ENCODE data around the gene EFNA2.

Gene EFNA2

DNA sequence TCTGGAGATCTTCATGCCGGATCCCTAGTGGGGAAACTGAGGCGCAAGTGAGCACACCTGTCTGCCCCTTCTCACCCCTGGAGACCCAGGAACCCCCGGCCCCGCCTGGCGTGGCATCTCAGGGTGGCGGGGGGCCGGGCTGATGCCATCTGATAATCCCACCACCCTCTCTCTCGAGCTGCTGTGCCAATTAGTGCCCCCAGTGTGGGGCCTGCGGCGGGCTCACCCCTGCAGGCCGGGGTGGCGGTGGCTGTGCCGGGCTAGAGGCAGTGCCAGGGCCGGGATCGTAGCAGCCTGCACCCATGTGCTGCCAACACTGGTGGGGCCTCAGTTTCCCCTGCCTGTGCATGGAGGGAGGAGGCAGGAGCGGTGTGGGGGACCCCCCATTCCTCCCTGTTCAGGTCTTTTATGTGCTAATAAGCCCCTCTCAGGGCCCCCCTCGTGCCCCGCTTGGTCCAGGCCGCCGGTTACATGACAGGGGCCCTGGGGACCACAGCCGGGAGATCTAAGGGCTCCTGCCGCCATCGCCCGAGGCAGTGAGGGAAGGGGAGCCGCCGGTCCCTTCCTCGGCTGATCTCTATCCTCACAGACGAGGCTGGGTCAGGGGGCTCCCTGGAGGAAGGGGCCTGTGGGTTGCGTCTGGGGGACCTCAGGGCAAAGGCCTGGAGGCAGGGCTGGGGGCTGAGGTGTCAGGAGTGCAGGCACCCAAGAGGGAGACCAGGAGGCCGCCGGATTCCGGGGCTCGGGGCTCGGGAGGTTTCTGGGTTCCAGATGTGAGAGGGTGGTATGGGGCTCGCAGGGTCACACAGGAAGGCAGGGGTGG, 8.3 kb downstream of the EFNA2 start:
- no peak for DNase-seq (ENCODE audit: low read depth)
- TF ChIP-seq, protein P1, sequence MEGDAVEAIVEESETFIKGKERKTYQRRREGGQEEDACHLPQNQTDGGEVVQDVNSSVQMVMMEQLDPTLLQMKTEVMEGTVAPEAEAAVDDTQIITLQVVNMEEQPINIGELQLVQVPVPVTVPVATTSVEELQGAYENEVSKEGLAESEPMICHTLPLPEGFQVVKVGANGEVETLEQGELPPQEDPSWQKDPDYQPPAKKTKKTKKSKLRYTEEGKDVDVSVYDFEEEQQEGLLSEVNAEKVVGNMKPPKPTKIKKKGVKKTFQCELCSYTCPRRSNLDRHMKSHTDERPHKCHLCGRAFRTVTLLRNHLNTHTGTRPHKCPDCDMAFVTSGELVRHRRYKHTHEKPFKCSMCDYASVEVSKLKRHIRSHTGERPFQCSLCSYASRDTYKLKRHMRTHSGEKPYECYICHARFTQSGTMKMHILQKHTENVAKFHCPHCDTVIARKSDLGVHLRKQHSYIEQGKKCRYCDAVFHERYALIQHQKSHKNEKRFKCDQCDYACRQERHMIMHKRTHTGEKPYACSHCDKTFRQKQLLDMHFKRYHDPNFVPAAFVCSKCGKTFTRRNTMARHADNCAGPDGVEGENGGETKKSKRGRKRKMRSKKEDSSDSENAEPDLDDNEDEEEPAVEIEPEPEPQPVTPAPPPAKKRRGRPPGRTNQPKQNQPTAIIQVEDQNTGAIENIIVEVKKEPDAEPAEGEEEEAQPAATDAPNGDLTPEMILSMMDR (conservative IDR thresholded peaks at IDR 0.05; ENCODE audit: low read depth, low read length): no peak
- no peak overlapping the region for H3K4me3 ChIP-seq (ENCODE audit: low read depth, low read length)

DNA sequence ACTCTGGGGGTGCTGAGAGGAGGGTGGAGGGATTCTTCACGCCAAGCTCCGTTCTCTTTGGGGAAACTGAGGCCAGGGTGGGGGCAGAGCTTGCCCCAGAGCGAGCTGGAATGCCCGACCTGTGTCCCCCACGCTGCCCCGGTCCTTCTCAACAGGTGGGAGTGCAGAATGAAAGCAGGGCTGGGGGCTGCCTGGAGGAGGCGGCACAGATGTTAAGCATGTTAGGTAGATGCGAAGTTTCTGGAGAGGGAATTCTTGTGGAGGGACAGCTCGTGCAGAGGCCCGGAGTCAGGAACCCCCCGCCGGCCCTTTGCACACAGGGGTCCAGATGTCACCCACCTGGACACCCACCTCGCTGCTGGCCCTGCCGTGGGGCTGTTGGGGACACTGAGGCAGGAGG, 9.0 kb downstream of the EFNA2 start:
- H3K4me3 ChIP-seq (ENCODE audit: low read depth, low read length): no peak overlapping the region
- TF ChIP-seq, protein P1 (conservative IDR thresholded peaks at IDR 0.05; ENCODE audit: low read depth, low read length): no peak
- no peak for DNase-seq (ENCODE audit: low read depth)

- no peak for DNase-seq (ENCODE audit: low read depth)
- no peak overlapping the region for H3K4me3 ChIP-seq (ENCODE audit: low read depth, low read length)
- TF ChIP-seq, protein P1 (conservative IDR thresholded peaks at IDR 0.05; ENCODE audit: low read depth, low read length): no peak
Measured at GRCh38 chr19:1295169-1296012, 9.7 kb downstream of the EFNA2 start.

GRCh38 chr19:1296078-1296477, 10.4 kb downstream of the EFNA2 start:
- TF ChIP-seq, protein P1 (conservative IDR thresholded peaks at IDR 0.05; ENCODE audit: low read depth, low read length): no peak
- no peak for DNase-seq (ENCODE audit: low read depth)
- H3K4me3 ChIP-seq (ENCODE audit: low read depth, low read length): no peak overlapping the region

GRCh38 chr19:1296575-1297271, 11.1 kb downstream of the EFNA2 start:
- no peak for DNase-seq (ENCODE audit: low read depth)
- TF ChIP-seq, protein P1 (conservative IDR thresholded peaks at IDR 0.05; ENCODE audit: low read depth, low read length): no peak
- H3K4me3 ChIP-seq (ENCODE audit: low read depth, low read length): no peak overlapping the region

- DNase-seq (ENCODE audit: low read depth): no peak
- H3K4me3 ChIP-seq (ENCODE audit: low read depth, low read length): no peak overlapping the region
- TF ChIP-seq, protein P1 (conservative IDR thresholded peaks at IDR 0.05; ENCODE audit: low read depth, low read length): no peak
Measured at GRCh38 chr19:1298235-1298634, 12.6 kb downstream of the EFNA2 start.
